Peyer's patch (tissue), 4 donors: ENCODE data around the gene SLC49A4. TPM values are rescaled to one million over a fixed set of nuclear protein-coding genes. Genes with fewer than 3 reads are reported as not detected.

Experiments
- DNase-seq, 3 donors: peaks; one replicate each; pipeline ENCODE4 v3.0.0-alpha.2; 2017 to 2019
- H3K27ac ChIP-seq, 4 donors: fragments of 200-600 bp; sonication (generic); one replicate each; pipeline ENCODE4 v1.5.1; 2016 to 2019
- H3K27me3 ChIP-seq, 2 donors: fragments of 200-600 bp; sonication (generic); one replicate each; pipeline ENCODE4 v1.5.1; 2019
- H3K36me3 ChIP-seq, 3 donors: fragments of 200-600 bp; sonication (generic); one replicate each; pipeline ENCODE4 v1.5.1; 2016 to 2019
- H3K4me1 ChIP-seq, 4 donors: fragments of 200-600 bp; sonication (generic); one replicate each; pipeline ENCODE4 v1.5.1; 2016 to 2019
- H3K4me3 ChIP-seq, 4 donors: fragments of 200-600 bp; sonication (generic); 1 replicate in 3 of 4; 2 replicates in 1 of 4; pipeline ENCODE4 v1.5.1; 2016 to 2019; ENCODE audit warnings: mild to moderate bottlenecking in 1 of 4
- H3K9me3 ChIP-seq, 4 donors: fragments of 200-600 bp; sonication (generic); one replicate each; pipeline ENCODE4 v1.5.1; 2016 to 2019; ENCODE audit warnings: mild to moderate bottlenecking in 1 of 4
- CTCF ChIP-seq, 6 experiments: fragments of 450-650 bp in 4 of 6; fragments of 200-600 bp in 2 of 6; sonication (generic) in 1 of 6; IDR thresholded peaks; one replicate each; pipeline ENCODE4 v1.5.1; 2017 to 2019; ENCODE audit warnings: antibody characterized with exemption in 6 of 6, mild to moderate bottlenecking in 3 of 6, moderate library complexity in 1 of 6
- POLR2A ChIP-seq, 2 donors: fragments of 450-650 bp; IDR thresholded peaks; one replicate each; pipeline ENCODE4 v1.5.1; 2017; ENCODE audit warnings: antibody characterized with exemption in 2 of 2, mild to moderate bottlenecking in 2 of 2, moderate library complexity in 2 of 2
- total RNA-seq, 4 donors: library from RNA; depleted of rRNA; stranded (reverse); fragments of >200 nt; gene quantifications; one replicate each; pipeline ENCODE4 v1.1.0, GENCODE V29; 2016

SLC49A4 gene
- total RNA-seq, 4 donors from 2014 or later, result 3.3 to 29.4 (median 13.0) TPM

- Histone ChIP-seq H3K36me3 (no peaks in the 10 kb centered on the region), H3K4me3 (no peak overlapping the region), H3K9me3 (no peaks in the 10 kb centered on the region), H3K27ac (no peak overlapping the region), H3K27me3 (no peaks in the 10 kb centered on the region), H3K4me1 (peaks cover 0 to 5% (median 0%) of the 10 kb centered on the region in 4 donors)
- no peak for TF ChIP-seq CTCF (IDR thresholded peaks at IDR 0.05)
- TF ChIP-seq POLR2A (IDR thresholded peaks at IDR 0.05), result no peak
- no peak for DNase-seq
Measured at GRCh38 chr3:122893754-122894668, 99.1 kb downstream of the SLC49A4 start.

GRCh38 chr3:122898298-122898697, 103.4 kb downstream of the SLC49A4 start:
- no peak overlapping the region for H3K4me3 ChIP-seq
- no peaks in the 10 kb centered on the region for H3K4me1 ChIP-seq
- H3K9me3 ChIP-seq, result no peaks in the 10 kb centered on the region
- no peak for TF ChIP-seq POLR2A (IDR thresholded peaks at IDR 0.05)
- no peak for TF ChIP-seq CTCF (IDR thresholded peaks at IDR 0.05)
- no peaks in the 10 kb centered on the region for H3K27me3 ChIP-seq
- no peaks in the 10 kb centered on the region for H3K36me3 ChIP-seq
- no peak overlapping the region for H3K27ac ChIP-seq
- DNase-seq, result no peak

- no peaks in the 10 kb centered on the region for H3K9me3 ChIP-seq
- H3K4me3 ChIP-seq, result no peak overlapping the region
- H3K27ac ChIP-seq, result no peak overlapping the region
- no peaks in the 10 kb centered on the region for H3K36me3 ChIP-seq
- H3K27me3 ChIP-seq, result no peaks in the 10 kb centered on the region
- no peaks in the 10 kb centered on the region for H3K4me1 ChIP-seq
- TF ChIP-seq CTCF (IDR thresholded peaks at IDR 0.05) (no peak), POLR2A (IDR thresholded peaks at IDR 0.05) (no peak)
- DNase-seq, result no peak
Measured at GRCh38 chr3:122902326-122902725, 107.5 kb downstream of the SLC49A4 start.

GRCh38 chr3:122903171-122903570, 108.3 kb downstream of the SLC49A4 start:
- H3K4me1 ChIP-seq, result no peaks in the 10 kb centered on the region
- no peaks in the 10 kb centered on the region for H3K9me3 ChIP-seq
- H3K27me3 ChIP-seq, result no peaks in the 10 kb centered on the region
- H3K27ac ChIP-seq, result no peak overlapping the region
- H3K36me3 ChIP-seq, result no peaks in the 10 kb centered on the region
- TF ChIP-seq POLR2A (IDR thresholded peaks at IDR 0.05) (no peak), CTCF (IDR thresholded peaks at IDR 0.05) (no peak)
- no peak for DNase-seq
- H3K4me3 ChIP-seq, result no peak overlapping the region

GRCh38 chr3:122907471-122907870, 112.6 kb downstream of the SLC49A4 start:
- H3K4me1 ChIP-seq, result no peaks in the 10 kb centered on the region
- no peak overlapping the region for H3K27ac ChIP-seq
- TF ChIP-seq CTCF (IDR thresholded peaks at IDR 0.05), result no peak
- TF ChIP-seq POLR2A (IDR thresholded peaks at IDR 0.05), result no peak

More at GRCh38 chr3:122907471-122907870, 112.6 kb downstream of the SLC49A4 start:
- H3K4me3 ChIP-seq, result no peak overlapping the region
- no peaks in the 10 kb centered on the region for H3K36me3 ChIP-seq
- no peak for DNase-seq
- no peaks in the 10 kb centered on the region for H3K27me3 ChIP-seq
- H3K9me3 ChIP-seq, result no peaks in the 10 kb centered on the region
